ENCODE measurements around the gene TMEM236. TPM values are rescaled to one million over a fixed set of nuclear protein-coding genes. Genes with fewer than 3 reads are reported as not detected.

Gene TMEM236
- total and polyA plus RNA-seq, 9 of the 15 experiments (the other 6 are each of a cell fraction or from before 2014, with no cell fraction given): 0.04 to 0.13 (median 0.04) TPM; not detected in 4

DNA sequence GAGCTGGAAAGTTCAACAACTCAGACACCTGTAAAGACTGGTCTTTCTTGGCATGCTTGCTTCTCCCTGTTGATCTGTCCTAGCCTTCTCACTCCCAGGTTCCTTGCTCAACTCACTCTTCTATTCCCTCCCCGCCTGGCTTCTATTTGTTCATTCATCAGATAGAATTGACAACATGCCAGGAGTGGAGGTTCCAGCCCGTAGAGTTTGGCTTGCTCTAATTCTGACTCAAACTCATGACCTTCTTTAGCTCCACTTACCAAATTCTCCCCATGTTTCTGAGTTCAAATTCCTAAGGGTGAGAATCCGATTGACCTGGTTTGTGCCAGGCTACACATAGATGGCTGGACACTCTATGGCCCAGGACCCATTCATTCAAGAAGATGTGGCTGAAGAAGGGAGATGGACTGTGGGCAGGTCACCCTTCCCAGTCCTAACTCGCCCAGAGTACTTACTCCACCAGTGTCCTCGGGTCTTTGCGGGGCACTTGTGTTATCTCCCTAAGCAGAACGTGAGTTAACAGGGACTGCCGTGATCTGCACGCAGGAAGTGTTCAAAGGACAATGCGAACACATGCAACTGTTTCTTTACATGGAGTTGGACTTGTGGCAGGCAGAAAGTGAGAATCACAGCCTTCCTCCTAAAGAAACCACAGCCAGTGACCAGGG is 4.0 kb upstream of the TMEM236 start:
- TF ChIP-seq STAT5A (IDR thresholded peaks at IDR 0.05; ENCODE audit: borderline replicate concordance, low read length): no peak
- TF ChIP-seq BHLHE40 (IDR thresholded peaks at IDR 0.05; ENCODE audit: low read length): peak; percentile 48; the same call in 1 of the 2 replicates
- ATAC-seq (peak; percentile 54), DNase-seq (ENCODE audit: extremely low read depth in 1 of 4, low spot score in 3 of 4) (no peak), FAIRE-seq (peak; percentile 37)
- Histone ChIP-seq H3K9me3 (replicated peaks; ENCODE audit: control insufficient read depth, insufficient read depth, low read depth, low read length) (no peaks in the 10 kb centered on the region), H3K4me1 (replicated peaks in 1 of 2; ENCODE audit: control insufficient read depth in 2 of 2, insufficient read depth in 2 of 2, low read length in 2 of 2) (no peaks in the 10 kb centered on the region; a peak in 2 of 5 replicates), H3K27ac (ENCODE audit: extremely low read depth, low read depth, low read length) (no peak overlapping the region), H3K36me3 (ENCODE audit: control insufficient read depth, insufficient read depth, low read length) (no peaks in the 10 kb centered on the region), H2AFZ (ENCODE audit: low read depth, low read length) (peak overlapping the region; percentile 53; the same call in 1 of the 2 replicates), H3K4me3 (no peak overlapping the region), H3K27me3 (ENCODE audit: control insufficient read depth in 2 of 2, insufficient read depth in 2 of 2, low read length in 2 of 2) (no peaks in the 10 kb centered on the region), H3K9me1 (ENCODE audit: control insufficient read depth, insufficient read depth, low read length) (no peaks in the 10 kb centered on the region), H3K4me2 (ENCODE audit: insufficient read depth, low read length) (no peak overlapping the region; the same call in 1 of the 2 replicates), H3K9ac (ENCODE audit: insufficient read depth in 1 of 2, low read depth in 2 of 2, low read length in 2 of 2) (no peak overlapping the region; a peak in 1 of 4 replicates), H3K79me2 (ENCODE audit: control insufficient read depth, insufficient read depth, low read length) (no peaks in the 10 kb centered on the region), H4K20me1 (replicated peaks; ENCODE audit: control insufficient read depth, insufficient read depth, low read length) (no peaks in the 10 kb centered on the region)
- no TSS peak for BruUV-seq (replicated peaks)
- in situ Hi-C loops (cut with MboI): loop anchor here (25.0 kb wide), 1 partner anchor 911 kb away; no protein-coding TSS in a partner anchor
- ChIA-PET POLR2A (interaction anchor here (0.8 to 1.5 kb wide), 2 partner anchors 9 to 37 kb away, joined by 3 to 4 read pairs; no protein-coding TSS in a partner anchor), CTCF (ENCODE audit: low intra/inter-chr PET ratio) (no interaction called here)
- intact Hi-C loops (cut with micrococcal nuclease): loop anchor here (5.0 kb wide), 1 partner anchor 59 kb away; the partner anchor contains the start of gene MRC1
- WGBS (ENCODE audit: insufficient coverage, low coverage, missing lambda C conversion rate): 14% methylated on average over 10 of the region's 10 CpGs

DNA sequence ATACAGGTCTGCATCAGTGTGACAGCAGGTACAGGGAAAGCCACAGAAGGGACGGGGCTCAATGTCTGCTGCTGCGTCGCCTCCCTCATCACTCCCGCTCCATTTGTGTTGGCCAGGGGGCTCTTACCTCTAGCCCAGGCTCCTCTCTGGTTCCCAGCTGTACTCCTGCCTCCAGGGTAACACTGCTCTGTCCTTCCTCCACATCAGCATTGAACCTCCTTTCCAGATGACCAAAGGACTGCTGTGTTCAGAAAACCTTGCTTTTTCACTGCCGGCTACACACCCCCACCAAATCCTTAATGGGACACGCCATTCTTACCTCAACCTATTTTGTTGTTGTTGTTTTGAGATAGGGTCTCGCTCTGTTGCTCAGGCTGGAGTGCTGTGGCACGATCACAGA is 2.1 kb upstream of the TMEM236 start:
- no peaks in the 10 kb centered on the region for H3K27me3 ChIP-seq (ENCODE audit: control insufficient read depth in 2 of 2, insufficient read depth in 2 of 2, low read length in 2 of 2)
- in situ Hi-C loops (cut with MboI): loop anchor here (25.0 kb wide), 1 partner anchor 913 kb away; no protein-coding TSS in a partner anchor
- no TSS peak for BruUV-seq (replicated peaks)
- ChIA-PET CTCF (ENCODE audit: low intra/inter-chr PET ratio) (no interaction called here), POLR2A (no interaction called here)
- no peaks in the 10 kb centered on the region for H3K79me2 ChIP-seq (ENCODE audit: control insufficient read depth, insufficient read depth, low read length)
- no peak overlapping the region for H3K4me2 ChIP-seq (ENCODE audit: insufficient read depth, low read length)
- no peak overlapping the region for H3K27ac ChIP-seq (ENCODE audit: extremely low read depth, low read depth, low read length)
- 0 out of 4 replicates have a peak overlapping the region, but pooled peaks of 1 of the 2 experiments have one; percentile 56 for H3K9ac ChIP-seq (ENCODE audit: insufficient read depth in 1 of 2, low read depth in 2 of 2, low read length in 2 of 2)
- H3K4me1 ChIP-seq (replicated peaks in 1 of 2; ENCODE audit: control insufficient read depth in 2 of 2, insufficient read depth in 2 of 2, low read length in 2 of 2): no peaks in the 10 kb centered on the region; a peak in 2 of 5 replicates
- WGBS (ENCODE audit: insufficient coverage, low coverage, missing lambda C conversion rate): 60% methylated on average over 7 of the region's 8 CpGs
- H4K20me1 ChIP-seq (replicated peaks; ENCODE audit: control insufficient read depth, insufficient read depth, low read length): no peaks in the 10 kb centered on the region
- no peak for DNase-seq (ENCODE audit: extremely low read depth in 1 of 4, low spot score in 3 of 4)
- no peak overlapping the region for H2AFZ ChIP-seq (ENCODE audit: low read depth, low read length)
- no peaks in the 10 kb centered on the region for H3K9me3 ChIP-seq (replicated peaks; ENCODE audit: control insufficient read depth, insufficient read depth, low read depth, low read length)
- no peak; the same call in 2 of the 3 replicates for ATAC-seq
- intact Hi-C loops (cut with micrococcal nuclease): loop anchor here (5.0 kb wide), 1 partner anchor 57 kb away; the partner anchor contains the start of gene MRC1
- H3K36me3 ChIP-seq (ENCODE audit: control insufficient read depth, insufficient read depth, low read length): no peaks in the 10 kb centered on the region
- FAIRE-seq: no peak
- no peaks in the 10 kb centered on the region for H3K9me1 ChIP-seq (ENCODE audit: control insufficient read depth, insufficient read depth, low read length)
- no peak overlapping the region for H3K4me3 ChIP-seq
- TF ChIP-seq, protein P1, sequence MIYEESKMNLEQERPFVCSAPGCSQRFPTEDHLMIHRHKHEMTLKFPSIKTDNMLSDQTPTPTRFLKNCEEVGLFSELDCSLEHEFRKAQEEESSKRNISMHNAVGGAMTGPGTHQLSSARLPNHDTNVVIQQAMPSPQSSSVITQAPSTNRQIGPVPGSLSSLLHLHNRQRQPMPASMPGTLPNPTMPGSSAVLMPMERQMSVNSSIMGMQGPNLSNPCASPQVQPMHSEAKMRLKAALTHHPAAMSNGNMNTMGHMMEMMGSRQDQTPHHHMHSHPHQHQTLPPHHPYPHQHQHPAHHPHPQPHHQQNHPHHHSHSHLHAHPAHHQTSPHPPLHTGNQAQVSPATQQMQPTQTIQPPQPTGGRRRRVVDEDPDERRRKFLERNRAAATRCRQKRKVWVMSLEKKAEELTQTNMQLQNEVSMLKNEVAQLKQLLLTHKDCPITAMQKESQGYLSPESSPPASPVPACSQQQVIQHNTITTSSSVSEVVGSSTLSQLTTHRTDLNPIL (CRISPR knock-in tag; IDR thresholded peaks at IDR 0.05): no peak
- TF ChIP-seq, protein P2, sequence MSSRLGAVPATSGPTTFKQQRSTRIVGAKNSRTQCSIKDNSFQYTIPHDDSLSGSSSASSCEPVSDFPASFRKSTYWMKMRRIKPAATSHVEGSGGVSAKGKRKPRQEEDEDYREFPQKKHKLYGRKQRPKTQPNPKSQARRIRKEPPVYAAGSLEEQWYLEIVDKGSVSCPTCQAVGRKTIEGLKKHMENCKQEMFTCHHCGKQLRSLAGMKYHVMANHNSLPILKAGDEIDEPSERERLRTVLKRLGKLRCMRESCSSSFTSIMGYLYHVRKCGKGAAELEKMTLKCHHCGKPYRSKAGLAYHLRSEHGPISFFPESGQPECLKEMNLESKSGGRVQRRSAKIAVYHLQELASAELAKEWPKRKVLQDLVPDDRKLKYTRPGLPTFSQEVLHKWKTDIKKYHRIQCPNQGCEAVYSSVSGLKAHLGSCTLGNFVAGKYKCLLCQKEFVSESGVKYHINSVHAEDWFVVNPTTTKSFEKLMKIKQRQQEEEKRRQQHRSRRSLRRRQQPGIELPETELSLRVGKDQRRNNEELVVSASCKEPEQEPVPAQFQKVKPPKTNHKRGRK (tag; IDR thresholded peaks at IDR 0.05): no peak
- TF ChIP-seq, protein P3, sequence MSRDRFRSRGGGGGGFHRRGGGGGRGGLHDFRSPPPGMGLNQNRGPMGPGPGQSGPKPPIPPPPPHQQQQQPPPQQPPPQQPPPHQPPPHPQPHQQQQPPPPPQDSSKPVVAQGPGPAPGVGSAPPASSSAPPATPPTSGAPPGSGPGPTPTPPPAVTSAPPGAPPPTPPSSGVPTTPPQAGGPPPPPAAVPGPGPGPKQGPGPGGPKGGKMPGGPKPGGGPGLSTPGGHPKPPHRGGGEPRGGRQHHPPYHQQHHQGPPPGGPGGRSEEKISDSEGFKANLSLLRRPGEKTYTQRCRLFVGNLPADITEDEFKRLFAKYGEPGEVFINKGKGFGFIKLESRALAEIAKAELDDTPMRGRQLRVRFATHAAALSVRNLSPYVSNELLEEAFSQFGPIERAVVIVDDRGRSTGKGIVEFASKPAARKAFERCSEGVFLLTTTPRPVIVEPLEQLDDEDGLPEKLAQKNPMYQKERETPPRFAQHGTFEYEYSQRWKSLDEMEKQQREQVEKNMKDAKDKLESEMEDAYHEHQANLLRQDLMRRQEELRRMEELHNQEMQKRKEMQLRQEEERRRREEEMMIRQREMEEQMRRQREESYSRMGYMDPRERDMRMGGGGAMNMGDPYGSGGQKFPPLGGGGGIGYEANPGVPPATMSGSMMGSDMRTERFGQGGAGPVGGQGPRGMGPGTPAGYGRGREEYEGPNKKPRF (IDR thresholded peaks at IDR 0.05; ENCODE audit: low read depth, low read length): no peak
